ENCODE measurements around the gene CNN2.

The CNN2 gene

DNA sequence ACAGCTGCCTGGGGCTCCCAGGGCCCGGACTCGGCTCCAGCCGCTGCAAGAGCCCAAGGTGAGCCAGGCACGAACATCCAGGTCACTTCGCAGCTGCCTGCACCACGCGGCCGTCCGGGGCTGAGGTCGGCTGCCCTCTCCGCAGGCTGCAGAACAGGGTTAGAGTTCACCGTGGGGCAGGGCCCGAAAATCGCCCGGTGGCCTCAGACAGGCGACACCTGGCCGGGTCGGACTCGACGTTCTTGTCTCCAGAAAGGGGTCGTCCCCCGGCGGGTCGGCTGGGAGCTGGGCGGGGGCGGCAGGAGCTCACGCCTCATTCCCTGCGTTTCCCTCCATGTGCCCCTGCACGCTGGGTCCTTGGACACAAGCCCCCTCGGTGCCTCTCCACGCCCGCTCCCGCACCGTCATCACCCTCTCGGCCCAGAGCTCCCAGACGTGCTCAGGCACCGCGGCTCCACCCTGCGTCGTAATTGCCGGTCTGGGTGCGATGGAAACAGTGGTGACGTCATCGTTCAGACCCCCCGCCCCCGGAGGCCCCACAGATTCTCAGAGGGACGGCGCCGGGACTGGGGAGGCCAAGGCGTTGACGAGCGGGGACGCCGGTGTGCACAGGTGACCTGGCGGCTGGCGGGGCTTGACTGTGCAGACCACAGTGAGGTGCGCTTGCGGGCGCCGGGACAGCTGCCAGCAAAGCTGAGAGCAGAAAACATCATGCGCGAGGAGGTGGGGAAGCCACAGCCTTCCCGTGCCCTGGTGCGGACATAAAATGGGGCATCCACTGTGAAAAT lies 30.2 kb upstream of the CNN2 start:
- DNase-seq: peak; percentile 87

DNA sequence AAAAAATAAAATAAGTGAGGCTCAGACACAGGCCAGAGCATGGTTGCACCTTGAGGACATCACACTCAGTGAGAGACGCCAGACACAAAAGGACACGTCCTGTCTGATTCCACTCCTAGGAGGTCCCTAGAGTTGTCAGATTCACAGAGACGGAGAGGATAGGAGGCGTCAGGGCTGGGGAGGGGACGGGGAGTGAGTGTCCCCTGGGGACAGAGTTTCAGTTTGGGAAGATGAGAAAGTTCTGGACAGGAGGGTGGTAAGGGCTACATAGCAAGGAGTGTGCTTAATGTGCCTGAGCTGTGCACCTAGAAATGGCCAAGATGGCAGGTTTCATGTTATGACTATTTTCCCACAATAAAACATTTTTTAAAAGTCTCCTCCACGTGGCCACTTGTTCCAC lies 28.3 kb upstream of the CNN2 start:
- DNase-seq: no peak

- no peak for DNase-seq
These were observed 27.1 kb upstream of the CNN2 start for GRCh38 chr19:999379-999719.

GRCh38 chr19:1000095-1000494 lies 26.3 kb upstream of the CNN2 start, which contains the start of gene GRIN3B:
Gene GRIN3B (plus strand): TSS chr19:1000419. CDS start chr19:1000438, 19 bp downstream.
- DNase-seq: peak; percentile 74

- DNase-seq: no peak
These were observed 25.5 kb upstream of the CNN2 start for GRCh38 chr19:1000591-1001537.

DNA sequence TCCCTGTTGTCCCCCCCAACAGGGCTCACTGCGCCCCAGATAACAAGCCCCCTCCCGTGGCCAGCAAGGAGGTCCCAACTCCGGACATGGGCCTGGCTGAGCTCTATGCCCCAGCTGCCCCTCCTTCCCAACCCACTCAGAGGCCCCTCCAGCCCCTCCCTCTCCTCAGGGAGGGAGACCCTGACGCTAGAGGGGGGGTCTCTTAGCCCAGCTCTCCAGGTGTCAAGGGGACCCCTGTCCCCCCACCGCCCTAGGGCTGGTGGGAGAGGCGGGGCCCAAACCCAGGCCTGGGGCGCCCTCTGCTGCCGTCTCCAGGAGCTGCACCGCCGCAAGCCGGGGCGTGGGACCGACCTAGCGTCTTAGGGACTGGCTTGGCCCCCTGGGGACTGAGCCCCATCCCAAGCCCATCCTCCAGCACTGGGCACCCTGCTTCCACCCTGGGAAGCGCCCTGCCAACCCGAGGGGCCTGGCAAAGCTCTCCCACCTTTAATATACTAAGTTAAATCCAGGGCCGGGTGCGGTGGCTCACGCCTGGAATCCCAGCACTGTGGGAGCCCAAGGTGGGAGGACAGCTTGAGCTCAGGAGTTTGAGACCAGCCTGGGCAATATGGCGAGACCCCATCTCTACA lies 24.8 kb upstream of the CNN2 start:
- peak; percentile 70 for DNase-seq

DNA sequence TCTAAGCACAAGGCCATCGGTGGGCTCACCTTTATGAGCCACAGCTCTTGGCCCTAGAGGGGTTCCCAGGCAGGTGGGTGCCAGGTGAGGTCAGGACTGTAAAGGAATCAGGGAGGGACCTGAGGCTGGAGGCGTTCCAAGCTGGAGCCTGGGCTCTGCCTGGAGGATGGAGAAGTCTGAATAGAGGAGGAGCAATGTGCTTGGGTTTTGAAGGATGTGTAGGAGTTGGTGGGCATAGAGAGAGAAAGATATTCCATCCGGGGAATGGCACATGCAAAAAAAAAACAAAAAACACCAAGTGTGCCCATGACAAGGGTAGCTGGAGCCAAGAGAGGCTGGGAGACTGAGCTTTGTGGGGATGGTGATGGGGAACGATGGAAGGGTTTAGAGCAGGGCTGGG lies 23.8 kb upstream of the CNN2 start:
- no peak for DNase-seq

GRCh38 chr19:1003283-1003682 lies 23.1 kb upstream of the CNN2 start:
- DNase-seq: no peak

GRCh38 chr19:1004204-1004802 lies 22.1 kb upstream of the CNN2 start:
- no peak for DNase-seq

GRCh38 chr19:1004803-1005664 lies 21.4 kb upstream of the CNN2 start:
- no peak for DNase-seq

GRCh38 chr19:1006711-1007398 lies 19.6 kb upstream of the CNN2 start:
- DNase-seq: no peak

DNA sequence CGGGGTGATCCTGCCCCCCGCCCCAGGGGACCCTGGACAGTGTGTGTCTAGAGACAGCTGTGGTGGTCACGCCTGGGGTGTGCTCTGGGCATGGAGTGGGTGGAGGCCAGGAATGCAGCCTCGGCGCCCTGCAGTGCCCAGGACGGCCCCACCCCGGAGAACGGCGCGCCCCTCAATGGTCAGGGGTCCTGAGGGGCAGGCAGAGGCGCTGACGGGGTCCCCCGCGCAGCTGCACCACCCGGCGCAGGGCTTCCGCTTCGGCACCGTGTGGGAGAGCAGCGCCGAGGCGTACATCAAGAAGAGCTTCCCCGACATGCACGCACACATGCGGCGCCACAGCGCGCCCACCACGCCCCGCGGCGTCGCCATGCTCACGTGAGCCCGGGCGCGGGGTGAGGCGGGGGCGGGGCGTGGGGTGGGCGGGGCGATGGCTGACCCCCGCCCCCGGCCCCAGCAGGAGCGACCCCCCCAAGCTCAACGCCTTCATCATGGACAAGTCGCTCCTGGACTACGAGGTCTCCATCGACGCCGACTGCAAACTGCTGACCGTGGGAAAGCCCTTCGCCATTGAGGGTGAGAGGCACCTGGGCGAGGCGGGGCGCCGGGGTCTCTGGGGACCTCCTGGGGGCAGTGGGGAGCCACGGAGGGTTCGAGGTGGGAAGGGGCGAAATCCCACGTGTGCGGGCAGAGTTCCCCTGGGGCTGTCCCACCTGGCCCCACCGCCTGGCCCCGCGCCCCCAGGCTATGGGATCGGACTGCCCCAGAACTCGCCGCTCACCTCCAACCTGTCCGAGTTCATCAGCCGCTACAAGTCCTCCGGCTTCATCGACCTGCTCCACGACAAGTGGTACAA lies 18.8 kb upstream of the CNN2 start:
- no peak for DNase-seq

- DNase-seq: no peak
These were observed 18.0 kb upstream of the CNN2 start for GRCh38 chr19:1008268-1009040.

DNA sequence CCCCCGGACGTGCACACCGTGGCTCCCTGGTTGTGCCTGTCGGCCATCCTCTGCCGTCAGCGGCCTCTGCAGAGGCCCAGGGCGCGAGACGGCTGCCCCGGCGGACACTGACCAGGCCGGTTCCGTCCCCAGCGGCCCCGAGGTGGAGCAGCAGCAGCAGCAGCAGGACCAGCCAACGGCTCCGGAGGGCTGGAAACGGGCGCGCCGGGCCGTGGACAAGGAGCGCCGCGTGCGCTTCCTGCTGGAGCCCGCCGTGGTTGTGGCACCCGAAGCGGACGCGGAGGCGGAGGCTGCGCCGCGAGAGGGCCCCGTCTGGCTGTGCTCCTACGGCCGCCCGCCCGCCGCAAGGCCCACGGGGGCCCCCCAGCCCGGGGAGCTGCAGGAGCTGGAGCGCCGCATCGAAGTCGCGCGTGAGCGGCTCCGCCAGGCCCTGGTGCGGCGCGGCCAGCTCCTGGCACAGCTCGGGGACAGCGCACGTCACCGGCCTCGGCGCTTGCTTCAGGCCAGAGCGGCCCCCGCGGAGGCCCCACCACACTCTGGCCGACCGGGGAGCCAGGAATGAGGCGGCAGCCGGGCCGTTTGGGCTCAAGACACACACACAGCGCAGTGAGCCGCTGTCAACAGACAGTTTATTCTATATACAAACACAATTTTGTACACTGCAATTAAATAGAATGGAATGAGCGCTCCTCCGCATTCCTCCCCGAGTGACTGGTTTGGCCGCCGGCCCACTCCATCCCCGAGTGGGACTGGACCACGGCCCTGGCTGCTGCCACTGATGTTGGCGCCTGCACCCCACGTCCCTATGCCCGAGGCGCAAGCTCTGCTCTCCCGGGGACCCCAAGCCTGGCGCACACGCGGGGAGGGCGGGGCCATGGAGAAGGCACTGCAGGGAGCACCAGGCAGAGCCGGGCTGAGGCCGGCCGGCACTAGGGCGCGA lies 17.1 kb upstream of the CNN2 start:
- DNase-seq: no peak

DNA sequence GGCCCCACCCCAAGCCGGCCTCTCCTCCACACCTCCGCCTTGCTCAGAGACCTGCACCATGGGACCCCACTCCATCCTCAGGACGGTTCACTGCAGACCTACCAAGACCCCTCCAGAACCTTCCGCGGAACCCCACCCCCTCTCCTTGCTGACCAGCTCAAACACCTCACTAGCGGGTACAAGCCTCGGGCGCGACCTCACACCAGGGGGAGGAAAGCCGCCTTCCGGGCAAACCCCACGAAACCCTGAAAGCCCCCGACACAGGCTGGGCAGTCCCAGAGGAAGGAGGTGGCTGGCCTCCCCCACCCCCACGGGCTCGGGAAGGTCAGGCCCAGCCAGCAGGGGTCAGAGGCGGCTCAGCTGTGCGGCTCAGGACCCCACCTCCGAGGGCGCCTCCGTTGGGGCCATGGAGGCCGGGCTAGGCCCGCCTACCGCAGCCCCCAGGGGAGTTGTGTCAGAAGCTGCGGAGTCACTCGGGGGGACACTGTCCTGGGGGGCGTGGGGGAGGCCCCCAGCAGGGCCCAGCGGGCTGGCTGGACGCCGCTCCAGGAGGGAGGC lies 16.3 kb upstream of the CNN2 start:
- DNase-seq: no peak

- no peak for DNase-seq
These were observed 15.6 kb upstream of the CNN2 start for GRCh38 chr19:1010586-1011510.

- DNase-seq: no peak
These were observed 14.5 kb upstream of the CNN2 start for GRCh38 chr19:1011831-1012333.
